Stimulated activated CD8-positive, alpha-beta memory T cell treated with anti-CD3 and anti-CD28 coated beads, Interleukin-4, amount 100 ng/mL, for 48 hours (primary cell): ENCODE measurements around the gene TMCC2.

Experiments
- DNase-seq: peaks from one replicate; pipeline ENCODE4 v3.0.0-alpha.2; 2020

The TMCC2 gene

GRCh38 chr1:205241366-205242030, 13.8 kb downstream of the TMCC2 start:
- DNase-seq, result no peak

- no peak for DNase-seq
Observed at GRCh38 chr1:205243350-205244191, 15.8 kb downstream of the TMCC2 start.

- no peak for DNase-seq
Observed at GRCh38 chr1:205244384-205244783, 16.6 kb downstream of the TMCC2 start.

GRCh38 chr1:205245096-205245495, 17.4 kb downstream of the TMCC2 start:
- no peak for DNase-seq

- DNase-seq, result no peak
Observed at GRCh38 chr1:205246351-205247119, 18.8 kb downstream of the TMCC2 start.

- DNase-seq, result no peak
Observed at GRCh38 chr1:205247130-205247921, 19.6 kb downstream of the TMCC2 start.

GRCh38 chr1:205248793-205249601, 21.3 kb downstream of the TMCC2 start:
- DNase-seq, result no peak

GRCh38 chr1:205249651-205250050, 21.9 kb downstream of the TMCC2 start:
- no peak for DNase-seq

- DNase-seq, result no peak
Observed at GRCh38 chr1:205250699-205251098, 23.0 kb downstream of the TMCC2 start.

GRCh38 chr1:205251576-205251975, 23.8 kb downstream of the TMCC2 start:
- DNase-seq, result no peak

- DNase-seq, result peak; percentile 94
Observed at GRCh38 chr1:205255941-205256780, 28.4 kb downstream of the TMCC2 start.

- DNase-seq, result no peak
Observed at GRCh38 chr1:205256951-205257625, 29.3 kb downstream of the TMCC2 start.

GRCh38 chr1:205257735-205258134, 30.0 kb downstream of the TMCC2 start:
- no peak for DNase-seq

- no peak for DNase-seq
Observed at GRCh38 chr1:205258261-205258691, 30.5 kb downstream of the TMCC2 start.

- no peak for DNase-seq
Observed at GRCh38 chr1:205258719-205259118, 31.0 kb downstream of the TMCC2 start.

- DNase-seq, result no peak
Observed at GRCh38 chr1:205259324-205259832, 31.6 kb downstream of the TMCC2 start.

GRCh38 chr1:205259998-205260397, 32.3 kb downstream of the TMCC2 start:
- DNase-seq, result no peak

GRCh38 chr1:205260948-205261732, 33.4 kb downstream of the TMCC2 start:
- DNase-seq, result peak; percentile 45
